Non-pigmented ciliary epithelial cell (primary cell): Measurements from ENCODE around the gene CRADD.
A peak's percentile ranks its signal among the peaks of the same experiment; 100 is the strongest.
"Not testable (repeated sequence)": the region's sequence is repeated elsewhere in the genome, so short reads cannot be mapped to it uniquely, and the experiment has no call there.

Experiments
- DNase-seq: peaks from one replicate; pipeline ENCODE4 v3.0.0-alpha.2; 2010; ENCODE audit warnings: low read depth

Gene CRADD

GRCh38 chr12:93758801-93759373 is 81.7 kb downstream of the CRADD start:
- DNase-seq: no peak

DNA sequence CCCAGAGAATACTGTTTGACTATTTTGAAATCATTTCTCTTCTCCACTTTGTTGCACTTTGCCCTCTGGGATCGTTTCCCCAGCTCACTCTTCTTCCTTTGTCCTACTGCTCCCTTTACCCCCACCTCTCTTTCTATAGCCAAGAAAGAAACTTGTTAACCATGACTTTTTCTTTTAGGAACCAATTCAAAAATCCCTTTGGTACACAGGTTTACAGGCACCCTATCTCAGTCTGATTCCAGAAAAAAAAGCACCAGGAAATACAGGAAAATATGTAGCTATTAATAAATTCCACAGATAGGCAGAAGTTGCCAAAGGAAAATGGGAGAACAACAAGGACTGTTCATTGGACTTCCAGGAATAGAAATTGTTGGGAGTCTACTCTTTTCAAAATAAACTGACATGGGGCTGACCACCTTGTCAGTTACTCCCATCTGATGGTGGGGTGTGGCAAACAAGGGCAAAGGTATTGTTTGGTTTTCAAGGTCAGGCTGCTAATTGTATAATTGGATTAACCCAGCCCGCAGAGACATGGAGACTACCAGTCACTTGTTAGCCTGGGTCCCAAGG is 82.4 kb downstream of the CRADD start:
- DNase-seq: no peak

DNA sequence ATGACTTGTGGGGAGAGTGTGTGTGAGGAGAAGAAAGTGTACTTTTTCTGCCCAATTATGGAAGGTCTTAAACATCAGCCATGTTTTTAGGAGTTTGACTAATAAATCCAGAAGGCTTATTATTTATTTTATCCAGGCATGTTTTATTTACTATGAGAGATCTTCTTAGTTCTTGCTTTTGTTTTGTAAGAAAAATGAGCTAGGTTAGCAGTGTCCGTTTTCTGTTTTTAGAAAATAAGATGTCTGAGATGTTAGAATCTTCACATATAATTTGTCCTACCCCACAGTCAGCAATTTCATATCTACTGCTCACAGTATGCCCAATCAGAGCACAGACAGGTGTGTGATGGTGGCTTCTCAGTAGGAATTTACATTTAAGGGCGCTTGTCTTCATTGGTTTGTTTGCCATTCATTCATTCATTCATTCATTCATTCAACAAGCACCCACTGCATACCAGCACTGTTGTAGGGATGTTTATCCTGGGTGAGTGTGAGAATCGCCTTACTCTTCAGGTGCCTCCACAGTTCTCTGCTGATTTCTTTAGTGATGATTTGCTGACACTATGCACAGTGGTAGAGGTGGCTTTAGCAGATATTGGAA is 83.2 kb downstream of the CRADD start:
- no peak for DNase-seq

DNA sequence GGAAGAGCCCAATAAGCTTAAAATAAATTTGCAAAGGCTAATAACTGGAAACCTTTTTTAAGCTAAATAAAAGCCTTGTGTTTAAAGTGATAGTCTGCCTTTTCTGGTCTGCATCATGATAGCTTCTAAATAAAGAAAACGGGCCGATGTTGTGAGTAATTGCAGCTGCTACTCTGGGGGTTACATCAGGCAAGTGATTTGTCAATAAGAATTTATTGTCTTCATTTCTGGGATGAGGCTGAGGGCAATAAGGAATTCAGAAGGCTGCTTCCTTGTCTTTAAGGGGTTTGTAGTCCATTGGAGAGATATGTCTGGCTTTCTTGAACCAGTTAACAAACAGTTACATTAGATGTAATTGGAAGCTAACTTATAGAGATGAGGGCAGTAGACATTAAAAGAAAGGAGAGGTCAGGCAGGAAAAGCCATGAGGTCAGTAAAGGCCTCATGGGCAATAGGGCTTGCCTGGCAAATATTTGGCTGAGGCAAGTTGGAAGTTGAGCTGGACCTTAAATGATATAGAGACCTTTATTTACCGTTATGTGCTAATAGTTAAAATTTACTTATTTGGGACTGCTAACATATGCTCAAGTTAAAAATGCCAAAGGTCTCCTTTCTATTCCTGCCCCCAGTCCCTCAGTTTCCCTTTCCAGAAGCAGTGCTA is 85.0 kb downstream of the CRADD start:
- DNase-seq: no peak

DNA sequence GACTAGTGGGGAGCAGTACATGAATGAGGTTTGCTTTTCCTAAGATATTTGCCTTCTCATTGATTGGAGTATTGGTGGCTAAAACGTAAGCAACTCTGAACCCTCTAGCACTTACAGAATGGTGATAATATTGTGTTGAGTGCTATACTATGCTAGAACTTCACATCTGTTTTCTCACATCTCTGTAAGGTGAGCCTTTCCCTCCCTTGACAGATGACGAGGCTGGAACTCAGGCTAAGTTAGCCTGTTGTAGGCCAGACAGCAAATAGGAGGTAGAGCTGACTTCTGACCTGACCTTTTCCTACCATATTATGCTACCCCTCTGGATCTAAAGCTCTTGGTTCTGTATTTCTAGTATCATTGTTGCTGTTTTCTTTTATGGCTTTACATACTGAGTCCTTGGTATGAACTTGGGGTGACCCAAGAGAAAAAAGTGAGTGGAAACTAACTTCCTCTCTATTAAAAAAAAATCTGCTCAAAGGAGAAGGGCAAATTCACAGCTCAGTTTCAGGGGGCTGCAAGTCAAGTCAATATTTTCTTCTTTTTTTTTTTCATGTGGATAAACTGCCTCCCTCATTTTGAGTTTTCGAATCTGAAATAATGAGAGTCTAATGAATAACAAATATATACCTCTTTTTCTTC is 85.9 kb downstream of the CRADD start:
- no peak for DNase-seq

GRCh38 chr12:93763746-93764147 is 86.6 kb downstream of the CRADD start:
- no peak for DNase-seq

DNA sequence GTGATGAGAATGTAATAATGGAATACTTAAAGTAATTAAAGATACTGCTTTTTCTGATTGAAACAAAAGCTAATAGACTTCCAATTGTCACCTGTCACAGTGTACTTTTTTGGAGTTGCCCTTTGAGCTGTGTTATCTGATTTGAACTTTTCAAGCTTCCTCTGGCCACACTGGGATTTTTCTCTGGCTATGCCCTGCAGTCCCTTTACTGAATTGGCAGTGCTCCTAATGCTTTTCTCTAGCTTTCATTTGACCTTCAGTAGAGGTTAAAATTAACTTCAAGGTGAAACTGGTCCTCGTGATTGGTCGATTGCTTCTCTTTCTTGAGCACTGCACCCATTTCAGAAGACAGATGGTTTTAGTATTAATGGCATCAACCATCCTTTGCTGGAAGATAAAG is 89.2 kb downstream of the CRADD start:
- no peak for DNase-seq

- no peak for DNase-seq
Observed at GRCh38 chr12:93766796-93767523, 89.8 kb downstream of the CRADD start.

GRCh38 chr12:93767524-93767863 is 90.3 kb downstream of the CRADD start:
- DNase-seq: no peak

GRCh38 chr12:93772003-93772700 is 95.0 kb downstream of the CRADD start:
- DNase-seq: no peak

DNA sequence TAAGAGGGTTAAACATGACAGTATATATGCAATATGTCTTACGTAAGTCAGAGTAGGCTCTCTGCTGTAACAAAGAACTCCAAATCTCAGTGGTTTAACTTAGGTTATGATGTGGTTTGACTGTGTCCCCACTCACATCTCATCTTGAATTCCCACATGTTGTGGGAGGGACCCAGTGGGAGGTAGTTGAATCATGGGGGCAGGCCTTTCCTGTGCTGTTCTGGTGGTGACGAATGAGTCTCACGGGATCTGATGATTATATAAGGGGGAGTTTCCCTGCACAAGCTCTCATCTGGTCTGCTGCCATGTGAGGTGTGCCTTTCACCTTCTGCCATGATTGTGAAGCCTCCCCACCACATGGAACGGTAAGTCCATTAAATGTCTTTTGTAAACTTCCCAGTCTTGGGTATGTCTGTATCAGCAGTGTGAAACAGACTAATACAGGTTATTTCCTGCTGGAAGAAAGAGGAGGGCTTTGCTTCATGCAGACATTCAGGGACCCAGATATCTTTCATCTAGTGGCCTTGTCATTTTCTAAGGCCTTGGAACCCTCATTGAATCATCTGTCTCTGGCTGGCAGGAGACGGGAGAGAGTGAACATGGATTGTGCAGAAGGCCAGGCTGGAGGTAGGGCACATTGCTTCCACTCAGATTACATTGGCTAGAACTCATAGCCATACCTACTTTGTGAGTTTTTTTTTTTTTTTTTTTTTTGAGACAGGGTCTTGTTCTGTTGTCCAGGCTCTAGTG is 96.1 kb downstream of the CRADD start:
- DNase-seq: no peak

- DNase-seq: peak; percentile 83
Observed at GRCh38 chr12:93776581-93777018, 99.4 kb downstream of the CRADD start.

- no peak for DNase-seq
Observed at GRCh38 chr12:93777254-93777653, 100.1 kb downstream of the CRADD start.

DNA sequence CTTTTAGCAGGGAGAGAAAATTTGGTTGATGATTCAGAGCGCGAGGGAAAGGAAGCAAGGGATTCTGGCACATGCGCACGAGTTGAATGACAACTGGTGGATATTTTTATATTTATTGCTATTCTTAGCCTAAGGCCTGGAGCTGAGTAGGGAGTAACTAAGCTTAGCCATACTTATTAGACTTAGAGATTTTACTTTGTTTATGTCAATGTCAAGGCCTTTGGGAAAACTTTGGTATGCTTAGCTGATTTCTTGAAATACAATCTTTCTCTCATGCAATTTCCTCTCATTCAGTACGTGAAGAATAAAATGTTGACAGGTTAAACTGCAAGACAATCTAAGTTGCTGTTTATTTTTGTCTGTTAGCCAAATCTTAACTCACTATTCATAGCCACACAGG is 101.1 kb downstream of the CRADD start:
- DNase-seq: no peak

GRCh38 chr12:93778766-93779165 is 101.6 kb downstream of the CRADD start:
- DNase-seq: no peak

GRCh38 chr12:93780101-93780641 is 103.0 kb downstream of the CRADD start:
- DNase-seq: no peak

GRCh38 chr12:93780886-93781285 is 103.7 kb downstream of the CRADD start:
- DNase-seq: not testable (repeated sequence)

DNA sequence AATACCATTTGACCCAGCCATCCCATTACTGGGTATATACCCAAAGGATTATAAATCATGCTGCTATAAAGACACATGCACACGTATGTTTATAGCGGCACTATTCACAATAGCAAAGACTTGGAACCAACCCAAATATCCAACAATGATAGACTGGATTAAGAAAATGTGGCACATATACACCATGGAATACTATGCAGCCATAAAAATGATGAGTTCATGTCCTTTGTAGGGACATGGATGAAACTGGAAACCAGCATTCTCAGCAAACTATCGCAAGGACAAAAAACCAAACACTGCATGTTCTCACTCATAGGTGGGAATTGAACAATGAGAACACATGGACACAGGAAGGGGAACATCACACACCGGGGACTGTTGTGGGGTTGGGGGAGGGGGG is 104.8 kb downstream of the CRADD start:
- DNase-seq: not testable (repeated sequence)

GRCh38 chr12:93782853-93783252 is 105.7 kb downstream of the CRADD start:
- DNase-seq: no peak

- no peak for DNase-seq
Observed at GRCh38 chr12:93783832-93784231, 106.7 kb downstream of the CRADD start.
